Measurements from ENCODE around the gene TEAD4. TPM values are rescaled to one million over a fixed set of nuclear protein-coding genes. Genes with fewer than 3 reads are reported as not detected.

TEAD4 gene
- total RNA-seq, 4 donors from 2014 or later, result 14.8 to 34.3 (median 23.4) TPM

GRCh38 chr12:3054374-3054773 lies 95.2 kb downstream of the TEAD4 start:
- H3K4me3 ChIP-seq (ENCODE audit: low read depth, poor library complexity, severe bottlenecking), result no peak overlapping the region
- no peak for DNase-seq (ENCODE audit: low spot score in 2 of 2)
- TF ChIP-seq POLR2A (IDR thresholded peaks at IDR 0.05), result no peak
- TF ChIP-seq, protein P1, sequence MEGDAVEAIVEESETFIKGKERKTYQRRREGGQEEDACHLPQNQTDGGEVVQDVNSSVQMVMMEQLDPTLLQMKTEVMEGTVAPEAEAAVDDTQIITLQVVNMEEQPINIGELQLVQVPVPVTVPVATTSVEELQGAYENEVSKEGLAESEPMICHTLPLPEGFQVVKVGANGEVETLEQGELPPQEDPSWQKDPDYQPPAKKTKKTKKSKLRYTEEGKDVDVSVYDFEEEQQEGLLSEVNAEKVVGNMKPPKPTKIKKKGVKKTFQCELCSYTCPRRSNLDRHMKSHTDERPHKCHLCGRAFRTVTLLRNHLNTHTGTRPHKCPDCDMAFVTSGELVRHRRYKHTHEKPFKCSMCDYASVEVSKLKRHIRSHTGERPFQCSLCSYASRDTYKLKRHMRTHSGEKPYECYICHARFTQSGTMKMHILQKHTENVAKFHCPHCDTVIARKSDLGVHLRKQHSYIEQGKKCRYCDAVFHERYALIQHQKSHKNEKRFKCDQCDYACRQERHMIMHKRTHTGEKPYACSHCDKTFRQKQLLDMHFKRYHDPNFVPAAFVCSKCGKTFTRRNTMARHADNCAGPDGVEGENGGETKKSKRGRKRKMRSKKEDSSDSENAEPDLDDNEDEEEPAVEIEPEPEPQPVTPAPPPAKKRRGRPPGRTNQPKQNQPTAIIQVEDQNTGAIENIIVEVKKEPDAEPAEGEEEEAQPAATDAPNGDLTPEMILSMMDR (IDR thresholded peaks at IDR 0.05), result no peak
- 82 to 87% methylated on average over 7 of the region's 7 CpGs for WGBS, 2 donors
- intact Hi-C loops (cut with DNase I; ENCODE audit: low total_unique reads), result no loop called here

GRCh38 chr12:3055026-3055703 lies 96.0 kb downstream of the TEAD4 start:
- 36 to 43% methylated on average over 12 of the region's 12 CpGs for WGBS, 2 donors
- intact Hi-C loops (cut with DNase I; ENCODE audit: low total_unique reads), result no loop called here
- H3K4me3 ChIP-seq (ENCODE audit: low read depth, poor library complexity, severe bottlenecking), result no peak overlapping the region
- TF ChIP-seq POLR2A (IDR thresholded peaks at IDR 0.05), result no peak
- TF ChIP-seq, protein P1 (IDR thresholded peaks at IDR 0.05), result no peak
- DNase-seq (ENCODE audit: low spot score in 2 of 2), result peak; percentile 56 to 91

GRCh38 chr12:3055704-3056467 lies 96.7 kb downstream of the TEAD4 start:
- intact Hi-C loops (cut with DNase I; ENCODE audit: low total_unique reads), result no loop called here
- 71 to 72% methylated on average over 8 of the region's 8 CpGs for WGBS, 2 donors
- no peak for DNase-seq (ENCODE audit: low spot score in 2 of 2)
- no peak overlapping the region for H3K4me3 ChIP-seq (ENCODE audit: low read depth, poor library complexity, severe bottlenecking)
- TF ChIP-seq, protein P1 (IDR thresholded peaks at IDR 0.05), result no peak
- TF ChIP-seq POLR2A (IDR thresholded peaks at IDR 0.05), result no peak

DNA sequence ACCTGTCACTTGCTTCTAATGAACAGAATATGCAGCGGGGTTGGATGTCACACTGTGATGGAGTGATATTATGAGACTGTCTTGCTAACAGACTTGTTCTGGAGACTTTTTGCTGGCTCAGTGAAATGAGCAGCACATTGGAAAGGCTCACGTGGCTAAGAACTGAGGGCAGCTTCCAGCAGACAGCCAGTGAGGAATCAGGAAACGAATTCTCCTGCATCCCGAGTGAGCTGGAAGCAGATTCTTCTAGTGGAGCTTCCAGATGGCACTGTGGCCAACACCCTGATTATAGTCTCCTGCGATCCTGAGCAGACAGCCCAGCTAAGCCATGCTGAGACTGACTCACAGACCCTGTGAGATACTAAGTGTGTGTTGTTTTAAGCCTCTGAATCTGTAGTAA lies 101.9 kb downstream of the TEAD4 start:
- WGBS, 2 donors, result 53 to 66% methylated on average over 5 of the region's 5 CpGs
- intact Hi-C loops (cut with DNase I; ENCODE audit: low total_unique reads), result no loop called here
- H3K4me3 ChIP-seq (ENCODE audit: low read depth, poor library complexity, severe bottlenecking), result no peak overlapping the region
- DNase-seq (ENCODE audit: low spot score in 2 of 2), result no peak
- TF ChIP-seq, protein P1 (IDR thresholded peaks at IDR 0.05), result no peak
- no peak for TF ChIP-seq POLR2A (IDR thresholded peaks at IDR 0.05)

DNA sequence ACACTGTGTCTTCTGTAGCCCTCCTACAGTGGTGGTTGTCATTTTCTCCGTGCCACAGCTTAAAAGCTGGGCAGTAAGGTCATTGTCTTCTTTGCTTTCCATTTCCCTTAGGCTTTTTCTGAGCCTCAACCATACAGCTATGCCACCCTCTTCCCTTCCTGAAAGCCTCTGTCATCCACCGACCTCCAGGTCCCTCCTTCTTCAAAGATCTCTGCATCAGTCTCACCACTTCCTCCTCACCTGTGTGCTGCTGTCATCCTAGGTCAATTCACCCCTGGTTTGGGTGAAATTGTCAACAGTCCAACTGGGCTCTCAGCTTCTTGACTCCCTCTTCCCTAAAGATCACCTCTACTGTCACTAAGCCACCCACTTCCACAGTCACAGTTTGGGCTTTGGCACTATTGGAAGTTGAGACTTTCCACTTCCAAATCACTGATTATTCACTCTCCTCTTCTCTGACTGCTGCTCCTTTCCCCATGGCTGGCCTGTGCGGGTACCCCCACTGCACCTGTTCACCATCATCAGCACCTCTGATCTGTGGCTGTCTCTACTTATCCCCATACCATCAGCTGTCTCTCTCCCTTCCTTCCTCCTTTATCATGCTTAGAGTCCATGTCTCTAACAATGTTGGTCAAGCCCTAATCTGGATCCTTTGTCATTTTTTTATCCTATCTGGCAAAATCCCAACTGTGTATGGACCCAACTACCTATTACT lies 102.5 kb downstream of the TEAD4 start:
- 65 to 70% methylated on average over 3 of the region's 3 CpGs for WGBS, 2 donors
- DNase-seq (ENCODE audit: low spot score in 2 of 2), result no peak
- TF ChIP-seq, protein P1 (IDR thresholded peaks at IDR 0.05), result no peak
- no peak for TF ChIP-seq POLR2A (IDR thresholded peaks at IDR 0.05)
- no peak overlapping the region for H3K4me3 ChIP-seq (ENCODE audit: low read depth, poor library complexity, severe bottlenecking)
- intact Hi-C loops (cut with DNase I; ENCODE audit: low total_unique reads), result no loop called here
